ENCODE results near the gene MED12L.

Gene MED12L

DNA sequence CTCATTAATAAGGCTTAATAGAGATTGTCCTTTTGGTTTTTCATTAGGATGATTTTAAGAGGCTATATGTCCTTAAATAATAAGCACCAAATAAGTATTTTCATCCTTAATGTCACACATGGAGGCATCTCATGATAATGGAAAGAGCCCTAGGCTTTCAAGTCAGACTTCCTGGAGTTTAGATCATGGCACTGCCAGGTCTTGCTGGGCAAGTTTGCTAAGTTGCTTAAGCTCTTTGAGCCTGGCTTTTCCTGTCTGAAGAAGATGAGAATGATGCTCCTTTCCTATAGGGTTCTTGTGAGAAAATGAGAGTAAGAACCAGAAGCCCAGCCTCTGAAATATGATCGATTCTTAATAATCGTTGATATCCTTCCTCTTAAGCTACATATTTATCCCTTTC, 322.5 kb downstream of the MED12L start:
- H3K4me1 ChIP-seq: no peaks in the 10 kb centered on the region
- no peak overlapping the region for H3K4me3 ChIP-seq (ENCODE audit: low read depth, low read length)
- no peaks in the 10 kb centered on the region for H3K27me3 ChIP-seq
- no peaks in the 10 kb centered on the region; the same call in 1 of the 2 replicates for H3K9me3 ChIP-seq
- TF ChIP-seq, protein P1, sequence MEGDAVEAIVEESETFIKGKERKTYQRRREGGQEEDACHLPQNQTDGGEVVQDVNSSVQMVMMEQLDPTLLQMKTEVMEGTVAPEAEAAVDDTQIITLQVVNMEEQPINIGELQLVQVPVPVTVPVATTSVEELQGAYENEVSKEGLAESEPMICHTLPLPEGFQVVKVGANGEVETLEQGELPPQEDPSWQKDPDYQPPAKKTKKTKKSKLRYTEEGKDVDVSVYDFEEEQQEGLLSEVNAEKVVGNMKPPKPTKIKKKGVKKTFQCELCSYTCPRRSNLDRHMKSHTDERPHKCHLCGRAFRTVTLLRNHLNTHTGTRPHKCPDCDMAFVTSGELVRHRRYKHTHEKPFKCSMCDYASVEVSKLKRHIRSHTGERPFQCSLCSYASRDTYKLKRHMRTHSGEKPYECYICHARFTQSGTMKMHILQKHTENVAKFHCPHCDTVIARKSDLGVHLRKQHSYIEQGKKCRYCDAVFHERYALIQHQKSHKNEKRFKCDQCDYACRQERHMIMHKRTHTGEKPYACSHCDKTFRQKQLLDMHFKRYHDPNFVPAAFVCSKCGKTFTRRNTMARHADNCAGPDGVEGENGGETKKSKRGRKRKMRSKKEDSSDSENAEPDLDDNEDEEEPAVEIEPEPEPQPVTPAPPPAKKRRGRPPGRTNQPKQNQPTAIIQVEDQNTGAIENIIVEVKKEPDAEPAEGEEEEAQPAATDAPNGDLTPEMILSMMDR (IDR thresholded peaks at IDR 0.05; ENCODE audit: low read depth, low read length): no peak
- no peak for DNase-seq
- no peaks in the 10 kb centered on the region for H3K36me3 ChIP-seq

DNA sequence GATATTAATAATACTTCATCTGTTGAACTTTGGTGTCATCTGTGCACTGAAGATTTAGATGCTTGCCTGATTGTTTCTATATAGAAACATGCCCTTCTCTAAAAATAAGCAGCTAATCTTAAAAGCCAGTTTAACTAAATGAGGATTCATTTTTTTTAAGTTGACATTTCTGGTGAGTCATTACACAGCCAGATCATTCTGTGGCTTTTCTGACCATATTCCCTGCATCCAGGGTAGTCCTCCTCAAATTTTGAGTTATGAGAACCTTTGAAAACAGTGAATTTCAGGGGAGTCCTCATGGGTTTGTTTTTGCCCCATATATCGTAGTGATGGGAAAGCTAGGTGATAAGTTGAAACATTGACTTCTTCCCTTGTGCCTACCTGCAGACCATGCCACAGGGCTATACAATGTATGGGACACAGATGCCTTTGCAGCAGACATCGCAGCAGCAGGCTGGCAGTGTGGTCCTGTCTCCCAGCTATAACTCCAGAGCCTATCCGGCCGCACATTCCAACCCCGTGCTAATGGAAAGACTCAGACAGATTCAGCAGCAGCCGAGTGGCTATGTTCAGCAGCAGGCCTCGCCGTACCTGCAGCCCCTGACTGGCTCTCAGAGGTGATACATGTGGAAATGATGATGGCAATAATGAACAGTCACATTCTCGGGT, 325.6 kb downstream of the MED12L start:
- Histone ChIP-seq H3K36me3 (no peaks in the 10 kb centered on the region; the same call in none of the 2 replicates), H3K9me3 (no peaks in the 10 kb centered on the region; the same call in 1 of the 2 replicates), H3K4me1 (no peaks in the 10 kb centered on the region), H3K4me3 (ENCODE audit: low read depth, low read length) (no peak overlapping the region), H3K27me3 (no peaks in the 10 kb centered on the region)
- TF ChIP-seq, protein P1 (IDR thresholded peaks at IDR 0.05; ENCODE audit: low read depth, low read length): no peak
- DNase-seq: no peak

DNA sequence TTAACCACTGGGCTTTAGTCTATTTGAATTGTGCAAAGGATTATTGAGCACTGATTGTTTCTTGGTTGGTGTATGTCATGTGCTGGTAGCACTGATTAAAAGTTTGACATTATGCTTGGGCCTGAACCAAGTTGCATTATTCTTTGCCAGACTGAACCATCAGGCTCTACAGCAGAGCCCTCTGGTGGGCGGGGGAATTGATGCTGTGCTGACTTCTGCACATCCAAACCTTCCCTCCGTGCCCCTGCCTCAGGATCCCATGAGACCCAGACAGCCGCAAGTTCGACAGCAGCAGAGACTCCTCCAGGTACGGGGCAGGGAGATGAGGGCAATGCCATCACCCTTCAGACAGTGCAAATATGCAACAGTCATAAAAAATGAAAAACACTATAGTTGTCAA, 327.5 kb downstream of the MED12L start:
- TF ChIP-seq, protein P1 (IDR thresholded peaks at IDR 0.05; ENCODE audit: low read depth, low read length): peak; percentile 26; the same call in 1 of the 2 replicates
- Histone ChIP-seq H3K4me1 (no peaks in the 10 kb centered on the region), H3K27me3 (no peaks in the 10 kb centered on the region), H3K36me3 (no peaks in the 10 kb centered on the region; the same call in none of the 2 replicates), H3K4me3 (ENCODE audit: low read depth, low read length) (no peak overlapping the region), H3K9me3 (no peaks in the 10 kb centered on the region; the same call in 1 of the 2 replicates)
- no peak for DNase-seq

DNA sequence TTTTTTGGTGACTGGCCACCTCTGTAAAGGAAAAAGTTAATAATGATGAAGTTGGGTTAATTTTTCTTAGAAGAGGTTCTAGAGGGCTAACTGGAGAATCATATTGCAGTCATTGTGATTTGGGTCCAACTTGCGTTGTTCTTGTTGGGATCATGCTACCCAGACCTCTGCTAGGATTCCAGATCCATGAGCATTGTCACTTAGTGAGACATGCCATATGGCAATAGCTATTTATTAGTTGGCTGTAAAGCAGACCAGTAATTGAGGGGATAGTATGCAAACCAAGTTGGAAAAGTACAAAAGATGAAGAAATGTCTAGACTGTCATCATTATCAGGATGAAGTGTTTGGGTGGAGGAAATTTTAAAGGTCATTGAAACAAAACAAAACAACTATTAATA, 329.8 kb downstream of the MED12L start:
- TF ChIP-seq, protein P1 (IDR thresholded peaks at IDR 0.05; ENCODE audit: low read depth, low read length): no peak
- no peaks in the 10 kb centered on the region for H3K27me3 ChIP-seq
- DNase-seq: no peak
- no peak overlapping the region for H3K4me3 ChIP-seq (ENCODE audit: low read depth, low read length)
- H3K9me3 ChIP-seq: no peaks in the 10 kb centered on the region; the same call in 1 of the 2 replicates
- H3K4me1 ChIP-seq: no peaks in the 10 kb centered on the region
- no peaks in the 10 kb centered on the region; the same call in none of the 2 replicates for H3K36me3 ChIP-seq

DNA sequence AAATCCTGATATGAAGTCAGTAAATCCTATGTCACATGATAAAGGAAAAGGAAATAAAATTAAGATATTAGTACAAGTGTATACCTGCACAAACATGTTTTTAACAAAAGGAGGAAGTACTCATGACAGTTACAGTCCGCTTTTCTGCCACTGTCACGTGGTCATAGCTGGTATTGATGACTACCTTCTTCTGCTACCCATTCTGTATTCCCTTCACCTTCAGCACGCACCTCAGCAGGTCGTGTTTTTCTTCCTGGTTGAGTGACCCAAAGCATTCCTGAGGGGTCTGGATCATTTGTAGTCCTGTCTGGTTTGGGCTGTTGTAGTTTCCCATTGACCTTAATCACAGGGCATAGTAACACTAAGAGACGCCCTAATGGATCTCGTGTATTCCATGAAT, 334.3 kb downstream of the MED12L start:
- TF ChIP-seq, protein P1 (IDR thresholded peaks at IDR 0.05; ENCODE audit: low read depth, low read length): no peak
- H3K36me3 ChIP-seq: no peaks in the 10 kb centered on the region; the same call in 1 of the 2 replicates
- no peaks in the 10 kb centered on the region for H3K9me3 ChIP-seq
- DNase-seq: no peak
- H3K27me3 ChIP-seq: no peaks in the 10 kb centered on the region
- H3K4me1 ChIP-seq: no peaks in the 10 kb centered on the region
- no peak overlapping the region for H3K4me3 ChIP-seq (ENCODE audit: low read depth, low read length)

DNA sequence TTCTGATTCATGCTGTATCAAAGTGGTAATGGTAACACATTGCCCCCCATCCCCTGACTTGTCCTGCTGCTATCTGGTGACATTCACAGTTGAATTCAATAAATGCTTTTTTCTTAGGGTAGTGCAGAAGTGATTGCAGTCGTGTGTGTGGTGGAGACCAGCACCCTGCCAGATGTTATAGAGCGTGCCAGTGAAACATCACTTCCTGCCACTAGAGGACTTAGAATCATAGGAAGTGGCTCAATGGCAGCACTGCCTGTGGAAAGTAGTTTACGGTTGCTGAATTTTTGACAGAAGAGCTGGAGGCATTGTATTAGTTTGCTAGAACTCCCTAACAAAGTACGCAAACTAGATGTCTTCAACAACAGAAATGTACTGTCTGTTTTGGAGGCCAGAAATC, 336.5 kb downstream of the MED12L start:
- Histone ChIP-seq H3K4me3 (ENCODE audit: low read depth, low read length) (no peak overlapping the region), H3K4me1 (no peaks in the 10 kb centered on the region), H3K9me3 (no peaks in the 10 kb centered on the region), H3K36me3 (no peaks in the 10 kb centered on the region; the same call in 1 of the 2 replicates), H3K27me3 (no peaks in the 10 kb centered on the region)
- no peak for DNase-seq
- TF ChIP-seq, protein P1 (IDR thresholded peaks at IDR 0.05; ENCODE audit: low read depth, low read length): peak; percentile 36
